Measurements from ENCODE around the gene IL10RA. TPM values are rescaled to one million over a fixed set of nuclear protein-coding genes. Genes with fewer than 3 reads are reported as not detected.

IL10RA gene
- total RNA-seq, 2 donors from 2014 or later, result 7.3 to 10.2 TPM

GRCh38 chr11:117997823-117998579, 11.8 kb downstream of the IL10RA start:
- no peaks in the 10 kb centered on the region for H3K4me1 ChIP-seq
- intact Hi-C loops (cut with DNase I), result no loop called here
- H3K9me3 ChIP-seq, result no peaks in the 10 kb centered on the region
- ATAC-seq (no peak), DNase-seq (no peak)
- H3K27me3 ChIP-seq, result no peaks in the 10 kb centered on the region
- no peaks in the 10 kb centered on the region for H3K36me3 ChIP-seq (replicated peaks in 1 of 2; ENCODE audit: insufficient read depth in 1 of 2, low read depth in 2 of 2)
- H3K4me3 ChIP-seq, result no peak overlapping the region
- 86 to 90% methylated on average over 9 of the region's 9 CpGs for WGBS, 2 donors
- H3K27ac ChIP-seq, result no peak overlapping the region
- no peak for TF ChIP-seq CTCF (IDR thresholded peaks at IDR 0.05)
- no peak for TF ChIP-seq POLR2A (IDR thresholded peaks at IDR 0.05)

- no peak for DNase-seq
- no peaks in the 10 kb centered on the region for H3K9me3 ChIP-seq
- TF ChIP-seq CTCF (IDR thresholded peaks at IDR 0.05) (no peak), POLR2A (IDR thresholded peaks at IDR 0.05) (no peak)
- no peaks in the 10 kb centered on the region for H3K27me3 ChIP-seq
- no peak overlapping the region for H3K27ac ChIP-seq
- no peaks in the 10 kb centered on the region for H3K4me1 ChIP-seq
- H3K4me3 ChIP-seq, result no peak overlapping the region
- intact Hi-C loops (cut with DNase I), result no loop called here
- no peaks in the 10 kb centered on the region for H3K36me3 ChIP-seq (replicated peaks in 1 of 2; ENCODE audit: insufficient read depth in 1 of 2, low read depth in 2 of 2)
- WGBS, 2 donors, result 67 to 89% methylated on average over 3 to 10 of the region's 10 CpGs
- ATAC-seq, result no peak
Measured at GRCh38 chr11:117998664-117999353, 12.6 kb downstream of the IL10RA start.

DNA sequence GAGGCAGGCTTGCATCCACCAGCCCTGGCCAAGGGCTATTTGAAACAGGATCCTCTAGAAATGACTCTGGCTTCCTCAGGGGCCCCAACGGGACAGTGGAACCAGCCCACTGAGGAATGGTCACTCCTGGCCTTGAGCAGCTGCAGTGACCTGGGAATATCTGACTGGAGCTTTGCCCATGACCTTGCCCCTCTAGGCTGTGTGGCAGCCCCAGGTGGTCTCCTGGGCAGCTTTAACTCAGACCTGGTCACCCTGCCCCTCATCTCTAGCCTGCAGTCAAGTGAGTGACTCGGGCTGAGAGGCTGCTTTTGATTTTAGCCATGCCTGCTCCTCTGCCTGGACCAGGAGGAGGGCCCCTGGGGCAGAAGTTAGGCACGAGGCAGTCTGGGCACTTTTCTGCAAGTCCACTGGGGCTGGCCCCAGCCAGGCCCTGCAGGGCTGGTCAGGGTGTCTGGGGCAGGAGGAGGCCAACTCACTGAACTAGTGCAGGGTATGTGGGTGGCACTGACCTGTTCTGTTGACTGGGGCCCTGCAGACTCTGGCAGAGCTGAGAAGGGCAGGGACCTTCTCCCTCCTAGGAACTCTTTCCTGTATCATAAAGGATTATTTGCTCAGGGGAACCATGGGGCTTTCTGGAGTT, 13.3 kb downstream of the IL10RA start:
- H3K27ac ChIP-seq, result no peak overlapping the region

GRCh38 chr11:118000067-118000849, 14.1 kb downstream of the IL10RA start:
- TF ChIP-seq POLR2A (IDR thresholded peaks at IDR 0.05) (no peak), CTCF (IDR thresholded peaks at IDR 0.05) (no peak)
- ATAC-seq, result no peak
- 83 to 94% methylated on average over 2 to 4 of the region's 4 CpGs for WGBS, 2 donors
- no peak overlapping the region for H3K27ac ChIP-seq
- no peaks in the 10 kb centered on the region for H3K4me1 ChIP-seq
- H3K4me3 ChIP-seq, result no peak overlapping the region
- H3K36me3 ChIP-seq (replicated peaks in 1 of 2; ENCODE audit: insufficient read depth in 1 of 2, low read depth in 2 of 2), result no peaks in the 10 kb centered on the region
- DNase-seq, result no peak
- intact Hi-C loops (cut with DNase I), result no loop called here
- no peaks in the 10 kb centered on the region for H3K9me3 ChIP-seq
- H3K27me3 ChIP-seq, result no peaks in the 10 kb centered on the region

More for the DNA sequence above, 13.3 kb downstream of the IL10RA start:
- no peaks in the 10 kb centered on the region for H3K36me3 ChIP-seq (replicated peaks in 1 of 2; ENCODE audit: insufficient read depth in 1 of 2, low read depth in 2 of 2)
- H3K9me3 ChIP-seq, result no peaks in the 10 kb centered on the region
- H3K4me1 ChIP-seq, result no peaks in the 10 kb centered on the region
- ATAC-seq, result no peak
- 86% methylated on average over 3 of the region's 3 CpGs; no CpG with 5 or more reads in 1 of the 2 donors for WGBS, 2 donors
- no peak for DNase-seq
- TF ChIP-seq CTCF (IDR thresholded peaks at IDR 0.05), result no peak
- no peak for TF ChIP-seq POLR2A (IDR thresholded peaks at IDR 0.05)
- no peak overlapping the region for H3K4me3 ChIP-seq
- intact Hi-C loops (cut with DNase I), result no loop called here
- H3K27me3 ChIP-seq, result no peaks in the 10 kb centered on the region

All from body of pancreas (tissue), 4 donors.